Left lung (tissue), 10 donors: ENCODE results near the gene PTP4A1. TPM values are rescaled to one million over a fixed set of nuclear protein-coding genes. Genes with fewer than 3 reads are reported as not detected.

Experiments
- ATAC-seq: fragments of 200-7000 bp; cut with Tn5 transposase; one replicate; pipeline ENCODE4 v1.9.1; 2020; ENCODE audit warnings: moderate library complexity
- DNase-seq, 4 donors: peaks; one replicate each; pipeline ENCODE4 v3.0.0-alpha.2; 2013 to 2020
- H3K27ac ChIP-seq, 2 donors: fragments of 200-600 bp; sonication (generic) in 1 of 2; one replicate each; pipeline versions ENCODE4 v1.5.0 to v1.8.0; 2020 to 2021
- H3K27me3 ChIP-seq, 2 donors: fragments of 200-600 bp; sonication (generic) in 1 of 2; one replicate each; pipeline versions ENCODE4 v1.5.0 to v1.8.0; 2020 to 2021
- H3K36me3 ChIP-seq, 2 donors: fragments of 200-600 bp; sonication (generic) in 1 of 2; one replicate each; pipeline versions ENCODE4 v1.5.0 to v1.8.0; 2020 to 2021
- H3K4me1 ChIP-seq, 2 donors: fragments of 200-600 bp; one replicate each; pipeline ENCODE4 v1.8.0; 2021
- H3K4me3 ChIP-seq, 2 donors: fragments of 200-600 bp; sonication (generic) in 1 of 2; one replicate each; pipeline versions ENCODE4 v1.5.0 to v1.8.0; 2020 to 2021; ENCODE audit warnings: mild to moderate bottlenecking in 1 of 2
- H3K9me3 ChIP-seq, 2 donors: fragments of 200-600 bp; sonication (generic) in 1 of 2; one replicate each; pipeline versions ENCODE4 v1.5.0 to v1.8.0; 2020 to 2021
- CTCF ChIP-seq, 2 donors: fragments of 200-600 bp; sonication (generic) in 1 of 2; IDR thresholded peaks; one replicate each; pipeline versions ENCODE4 v1.5.0 to v1.8.0; 2021; ENCODE audit warnings: antibody characterized with exemption in 2 of 2
- intact Hi-C, 2 donors: fragments of 100-400 bp; cut with DNase I; formaldehyde crosslinking; loops; one replicate each; pipeline versions ENCODE4 v1.11.2 to v1.14.2; 2022
- polyA plus RNA-seq, 6 donors: library from polyadenylated mRNA; unstranded; fragments of 120-200 nt; gene quantifications; one replicate each; pipeline ENCODE4 v1.2.1, GENCODE V29; 2013; ENCODE audit not compliant: insufficient read length in 6 of 6
- total RNA-seq, 2 donors: library from RNA; stranded (reverse); fragmentation: NEBNext Ultra II Directional; extraction: Animal tissue kit (Norgen Biotek cat#: 25700); gene quantifications; one replicate each; pipeline ENCODE4 v1.2.1, GENCODE V29; 2021
- donor health status: DM: no; HTN: yes; CAD: no.
- donor health status: DM: no; HTN: no; CAD: no.

The PTP4A1 gene
- total and polyA plus RNA-seq, 8 donors = 68.6 to 119 (median 81.9) TPM

GRCh38 chr6:63543001-63543400 is 29.3 kb upstream of the PTP4A1 start:
- H3K4me1 ChIP-seq = no peaks in the 10 kb centered on the region
- H3K27ac ChIP-seq = no peak overlapping the region
- H3K9me3 ChIP-seq = no peaks in the 10 kb centered on the region
- ATAC-seq (no peak), DNase-seq (no peak)
- TF ChIP-seq CTCF (IDR thresholded peaks at IDR 0.05) = no peak
- no peak overlapping the region for H3K4me3 ChIP-seq
- intact Hi-C loops = no loop called here
- H3K36me3 ChIP-seq = no peaks in the 10 kb centered on the region
- no peaks in the 10 kb centered on the region for H3K27me3 ChIP-seq

DNA sequence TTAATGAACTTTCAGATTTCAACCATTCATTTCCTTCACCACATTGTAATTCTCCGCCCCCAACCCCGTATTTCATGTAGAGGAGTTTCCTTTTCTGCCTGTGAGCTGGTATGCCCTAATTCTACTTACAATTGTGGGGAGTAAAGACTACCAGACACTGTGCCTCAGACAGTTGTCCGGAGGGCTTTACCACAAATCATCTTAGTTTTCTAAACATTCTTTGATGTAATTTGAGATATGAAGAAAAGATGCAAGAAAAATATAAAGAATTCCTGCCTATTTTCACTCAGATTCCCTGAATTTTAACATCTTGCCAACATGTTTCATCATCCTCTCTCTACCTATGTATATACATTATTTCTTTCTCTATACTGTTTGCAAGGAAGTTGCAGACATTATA is 28.3 kb upstream of the PTP4A1 start:
- intact Hi-C loops = no loop called here
- no peaks in the 10 kb centered on the region for H3K27me3 ChIP-seq
- TF ChIP-seq CTCF (IDR thresholded peaks at IDR 0.05) = no peak
- no peaks in the 10 kb centered on the region for H3K36me3 ChIP-seq
- H3K4me3 ChIP-seq = no peak overlapping the region
- H3K27ac ChIP-seq = no peak overlapping the region
- DNase-seq (no peak), ATAC-seq (no peak)
- no peaks in the 10 kb centered on the region for H3K9me3 ChIP-seq
- H3K4me1 ChIP-seq = no peaks in the 10 kb centered on the region

GRCh38 chr6:63546236-63546635 is 26.0 kb upstream of the PTP4A1 start:
- Histone ChIP-seq H3K36me3 (no peaks in the 10 kb centered on the region), H3K4me1 (no peaks in the 10 kb centered on the region), H3K4me3 (no peak overlapping the region), H3K9me3 (no peaks in the 10 kb centered on the region), H3K27me3 (no peaks in the 10 kb centered on the region), H3K27ac (no peak overlapping the region)
- ATAC-seq = no peak
- intact Hi-C loops = no loop called here
- no peak for DNase-seq
- no peak for TF ChIP-seq CTCF (IDR thresholded peaks at IDR 0.05)

GRCh38 chr6:63546697-63547096 is 25.6 kb upstream of the PTP4A1 start:
- H3K36me3 ChIP-seq = no peaks in the 10 kb centered on the region

DNA sequence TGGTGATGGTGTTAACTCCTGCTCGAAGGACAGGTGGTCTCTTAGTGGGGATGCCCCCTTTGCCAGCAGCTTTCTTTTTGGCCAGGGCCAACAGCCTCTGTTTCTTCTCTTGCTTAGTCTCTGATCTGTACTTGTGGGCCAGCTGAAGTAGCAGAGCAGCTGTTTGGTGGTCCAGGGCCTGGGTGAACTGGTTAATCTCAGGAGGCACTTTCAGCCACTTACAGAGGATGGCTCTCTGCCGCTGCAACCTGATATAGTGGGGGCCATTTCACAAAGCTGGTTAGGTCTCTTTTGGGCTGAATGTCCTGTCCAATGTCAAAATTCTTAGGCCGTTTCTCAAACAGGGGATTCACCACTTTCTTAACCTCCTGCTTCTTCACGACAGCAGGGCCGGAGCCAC is 23.2 kb upstream of the PTP4A1 start:
- no peaks in the 10 kb centered on the region for H3K9me3 ChIP-seq
- H3K4me3 ChIP-seq = no peak overlapping the region
- intact Hi-C loops = no loop called here
- H3K4me1 ChIP-seq = no peaks in the 10 kb centered on the region
- H3K27ac ChIP-seq = no peak overlapping the region
- H3K36me3 ChIP-seq = no peaks in the 10 kb centered on the region
- DNase-seq (no peak), ATAC-seq (no peak)
- TF ChIP-seq CTCF (IDR thresholded peaks at IDR 0.05) = no peak
- no peaks in the 10 kb centered on the region for H3K27me3 ChIP-seq

More at GRCh38 chr6:63546697-63547096, 25.6 kb upstream of the PTP4A1 start:
- no peaks in the 10 kb centered on the region for H3K4me1 ChIP-seq
- H3K4me3 ChIP-seq = no peak overlapping the region
- ATAC-seq (no peak), DNase-seq (no peak)
- no peaks in the 10 kb centered on the region for H3K9me3 ChIP-seq
- intact Hi-C loops = no loop called here
- no peaks in the 10 kb centered on the region for H3K27me3 ChIP-seq
- H3K27ac ChIP-seq = no peak overlapping the region
- no peak for TF ChIP-seq CTCF (IDR thresholded peaks at IDR 0.05)
